Nephron (organoid): ENCODE results near the gene CCDC80.

Experiments
- H3K27ac Mint-ChIP-seq, 3 experiments: 2 replicates each; pipeline ENCODE4 v1.8.0; 2020; ENCODE audit warnings: mixed read lengths in 3 of 3, mild to moderate bottlenecking in 2 of 3, moderate library complexity in 1 of 3
- H3K27me3 Mint-ChIP-seq: 2 replicates; pipeline ENCODE4 v1.8.0; 2021; ENCODE audit warnings: low read depth, mild to moderate bottlenecking, moderate library complexity, mixed read lengths
- H3K36me3 Mint-ChIP-seq: 2 replicates; pipeline ENCODE4 v1.8.0; 2020; ENCODE audit warnings: low read depth, mixed read lengths
- H3K4me1 Mint-ChIP-seq: 2 replicates; pipeline ENCODE4 v1.8.0; 2020; ENCODE audit warnings: mixed read lengths
- H3K4me3 Mint-ChIP-seq, 3 experiments: 2 replicates each; pipeline ENCODE4 v1.8.0; 2020; ENCODE audit warnings: mild to moderate bottlenecking in 3 of 3, mixed read lengths in 3 of 3, moderate library complexity in 2 of 3
- H3K9me3 Mint-ChIP-seq: 2 replicates; pipeline ENCODE4 v1.8.0; 2020; ENCODE audit warnings: mixed read lengths
- TF ChIP-seq, protein P1 (sequence below), 3 experiments: fragments of 200-600 bp; sonication (generic); IDR thresholded peaks; one replicate each; pipeline ENCODE4 v1.5.0; 2021; ENCODE audit warnings: antibody characterized with exemption in 3 of 3; ENCODE audit not compliant: unreplicated experiment in 3 of 3

CCDC80 gene, protein sequence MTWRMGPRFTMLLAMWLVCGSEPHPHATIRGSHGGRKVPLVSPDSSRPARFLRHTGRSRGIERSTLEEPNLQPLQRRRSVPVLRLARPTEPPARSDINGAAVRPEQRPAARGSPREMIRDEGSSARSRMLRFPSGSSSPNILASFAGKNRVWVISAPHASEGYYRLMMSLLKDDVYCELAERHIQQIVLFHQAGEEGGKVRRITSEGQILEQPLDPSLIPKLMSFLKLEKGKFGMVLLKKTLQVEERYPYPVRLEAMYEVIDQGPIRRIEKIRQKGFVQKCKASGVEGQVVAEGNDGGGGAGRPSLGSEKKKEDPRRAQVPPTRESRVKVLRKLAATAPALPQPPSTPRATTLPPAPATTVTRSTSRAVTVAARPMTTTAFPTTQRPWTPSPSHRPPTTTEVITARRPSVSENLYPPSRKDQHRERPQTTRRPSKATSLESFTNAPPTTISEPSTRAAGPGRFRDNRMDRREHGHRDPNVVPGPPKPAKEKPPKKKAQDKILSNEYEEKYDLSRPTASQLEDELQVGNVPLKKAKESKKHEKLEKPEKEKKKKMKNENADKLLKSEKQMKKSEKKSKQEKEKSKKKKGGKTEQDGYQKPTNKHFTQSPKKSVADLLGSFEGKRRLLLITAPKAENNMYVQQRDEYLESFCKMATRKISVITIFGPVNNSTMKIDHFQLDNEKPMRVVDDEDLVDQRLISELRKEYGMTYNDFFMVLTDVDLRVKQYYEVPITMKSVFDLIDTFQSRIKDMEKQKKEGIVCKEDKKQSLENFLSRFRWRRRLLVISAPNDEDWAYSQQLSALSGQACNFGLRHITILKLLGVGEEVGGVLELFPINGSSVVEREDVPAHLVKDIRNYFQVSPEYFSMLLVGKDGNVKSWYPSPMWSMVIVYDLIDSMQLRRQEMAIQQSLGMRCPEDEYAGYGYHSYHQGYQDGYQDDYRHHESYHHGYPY

DNA sequence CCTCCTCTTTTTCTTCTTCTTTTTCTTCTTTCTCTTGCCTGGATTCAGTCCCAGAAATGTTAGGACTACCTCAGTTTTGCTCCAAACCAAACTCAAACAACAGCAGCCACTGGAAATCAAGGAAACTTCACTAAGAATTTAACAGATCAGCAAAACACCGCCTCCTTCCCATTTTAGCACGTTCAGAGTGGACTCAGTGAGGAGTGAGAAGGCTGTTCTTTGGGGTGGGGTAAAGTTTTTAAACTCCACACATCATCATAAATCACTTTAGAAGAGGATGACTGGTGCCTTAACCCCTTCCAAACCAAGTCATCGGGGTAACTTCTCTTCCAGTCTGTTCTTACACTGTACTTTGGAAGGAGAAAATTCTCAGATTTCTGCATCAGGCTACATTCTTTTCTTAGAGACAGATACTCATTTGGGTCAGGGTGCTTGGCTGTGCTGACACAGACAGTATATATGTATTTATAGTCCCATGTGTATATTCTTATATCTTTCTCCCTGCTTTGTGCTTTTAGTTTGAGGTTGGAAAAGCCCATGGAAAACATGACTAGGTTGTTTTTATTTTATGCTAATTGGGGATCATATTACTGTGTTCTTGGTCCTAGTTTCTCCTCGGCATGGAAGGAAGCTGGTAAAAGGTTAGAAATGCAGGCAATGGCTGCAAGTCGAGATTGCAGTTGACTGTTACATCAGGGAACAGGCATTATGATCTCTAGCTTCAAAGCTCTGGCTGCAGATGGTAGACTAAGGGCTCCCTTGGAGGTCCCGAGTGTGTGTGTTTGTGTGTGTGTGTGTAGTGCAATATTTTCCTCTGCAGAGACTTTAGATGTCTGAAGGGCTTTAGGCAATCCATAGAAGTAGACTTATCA lies at the start of gene CCDC80:
CCDC80 (minus strand) TSS at position 214 of the 872 bp plus-strand sequence. CDS start 1,238 bp downstream, outside the sequence.
- H3K27ac Mint-ChIP-seq = no peak within 1 kb of the TSS
- peak within 1 kb of the TSS in 1 of 3 experiments; percentile 31 for H3K4me3 Mint-ChIP-seq
- peaks cover 12% of the 10 kb centered on the region for H3K36me3 Mint-ChIP-seq
- peaks cover 14% of the 10 kb centered on the region for H3K4me1 Mint-ChIP-seq
- peaks cover 6% of the 10 kb centered on the region for H3K27me3 Mint-ChIP-seq
- TF ChIP-seq, protein P1, sequence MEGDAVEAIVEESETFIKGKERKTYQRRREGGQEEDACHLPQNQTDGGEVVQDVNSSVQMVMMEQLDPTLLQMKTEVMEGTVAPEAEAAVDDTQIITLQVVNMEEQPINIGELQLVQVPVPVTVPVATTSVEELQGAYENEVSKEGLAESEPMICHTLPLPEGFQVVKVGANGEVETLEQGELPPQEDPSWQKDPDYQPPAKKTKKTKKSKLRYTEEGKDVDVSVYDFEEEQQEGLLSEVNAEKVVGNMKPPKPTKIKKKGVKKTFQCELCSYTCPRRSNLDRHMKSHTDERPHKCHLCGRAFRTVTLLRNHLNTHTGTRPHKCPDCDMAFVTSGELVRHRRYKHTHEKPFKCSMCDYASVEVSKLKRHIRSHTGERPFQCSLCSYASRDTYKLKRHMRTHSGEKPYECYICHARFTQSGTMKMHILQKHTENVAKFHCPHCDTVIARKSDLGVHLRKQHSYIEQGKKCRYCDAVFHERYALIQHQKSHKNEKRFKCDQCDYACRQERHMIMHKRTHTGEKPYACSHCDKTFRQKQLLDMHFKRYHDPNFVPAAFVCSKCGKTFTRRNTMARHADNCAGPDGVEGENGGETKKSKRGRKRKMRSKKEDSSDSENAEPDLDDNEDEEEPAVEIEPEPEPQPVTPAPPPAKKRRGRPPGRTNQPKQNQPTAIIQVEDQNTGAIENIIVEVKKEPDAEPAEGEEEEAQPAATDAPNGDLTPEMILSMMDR (IDR thresholded peaks at IDR 0.05; ENCODE audit: unreplicated experiment in 3 of 3) = no peak
- H3K9me3 Mint-ChIP-seq = no peaks in the 10 kb centered on the region

DNA sequence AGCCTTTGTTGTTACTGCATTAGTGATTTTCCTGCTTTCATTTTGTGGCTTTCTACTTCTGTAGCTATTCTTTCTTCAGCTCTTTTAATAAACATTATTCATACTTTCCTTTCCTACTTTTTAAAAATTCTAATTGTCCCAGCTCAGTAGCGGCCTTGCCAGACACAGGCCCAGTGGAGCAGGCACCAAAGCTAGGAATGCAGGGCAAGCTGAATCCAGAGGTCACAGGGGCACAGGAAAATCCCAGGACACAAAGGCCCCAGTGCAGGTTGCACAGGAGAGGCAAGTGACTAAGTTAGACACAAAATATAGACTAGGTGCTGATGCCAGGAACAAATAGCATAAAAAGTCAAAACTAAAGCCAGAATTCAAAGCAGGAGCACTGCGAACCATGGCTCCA lies 49.0 kb upstream of the CCDC80 start:
- Mint-ChIP-seq H3K4me1 (peaks cover 4% of the 10 kb centered on the region), H3K4me3 (no peak overlapping the region)

DNA sequence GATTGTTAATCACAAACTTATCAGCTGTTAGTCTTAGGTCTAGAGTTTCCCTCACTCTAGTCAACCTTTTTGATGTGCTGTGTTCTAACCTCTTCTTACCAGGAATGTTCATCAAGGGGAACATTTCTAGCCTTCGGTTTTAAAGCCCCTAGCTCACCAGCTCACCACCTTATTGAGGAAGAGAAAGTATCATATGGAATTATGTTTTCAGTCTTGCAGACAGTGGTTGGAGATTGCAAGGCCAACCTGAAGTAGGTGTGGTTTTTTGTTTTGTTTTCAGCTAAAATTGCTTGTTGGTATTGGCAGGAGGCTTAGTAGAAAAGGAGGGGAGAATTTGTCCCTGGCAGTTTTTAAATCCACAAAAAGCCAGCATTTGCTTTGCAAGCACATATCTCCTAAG lies 48.4 kb upstream of the CCDC80 start:
- TF ChIP-seq, protein P1 (IDR thresholded peaks at IDR 0.05; ENCODE audit: unreplicated experiment in 3 of 3) = no peak
- H3K9me3 Mint-ChIP-seq = peaks cover 17% of the 10 kb centered on the region
- no peaks in the 10 kb centered on the region for H3K36me3 Mint-ChIP-seq
- no peak overlapping the region for H3K4me3 Mint-ChIP-seq
- peak overlapping the region in 1 of 3 experiments; percentile 28 for H3K27ac Mint-ChIP-seq
- peaks cover 10% of the 10 kb centered on the region for H3K27me3 Mint-ChIP-seq
- peaks cover 4% of the 10 kb centered on the region for H3K4me1 Mint-ChIP-seq

More for the DNA sequence above, 49.0 kb upstream of the CCDC80 start:
- H3K27me3 Mint-ChIP-seq = peaks cover 10% of the 10 kb centered on the region
- TF ChIP-seq, protein P1 (IDR thresholded peaks at IDR 0.05; ENCODE audit: unreplicated experiment in 3 of 3) = no peak
- no peak overlapping the region for H3K27ac Mint-ChIP-seq
- H3K9me3 Mint-ChIP-seq = peaks cover 17% of the 10 kb centered on the region
- no peaks in the 10 kb centered on the region for H3K36me3 Mint-ChIP-seq

DNA sequence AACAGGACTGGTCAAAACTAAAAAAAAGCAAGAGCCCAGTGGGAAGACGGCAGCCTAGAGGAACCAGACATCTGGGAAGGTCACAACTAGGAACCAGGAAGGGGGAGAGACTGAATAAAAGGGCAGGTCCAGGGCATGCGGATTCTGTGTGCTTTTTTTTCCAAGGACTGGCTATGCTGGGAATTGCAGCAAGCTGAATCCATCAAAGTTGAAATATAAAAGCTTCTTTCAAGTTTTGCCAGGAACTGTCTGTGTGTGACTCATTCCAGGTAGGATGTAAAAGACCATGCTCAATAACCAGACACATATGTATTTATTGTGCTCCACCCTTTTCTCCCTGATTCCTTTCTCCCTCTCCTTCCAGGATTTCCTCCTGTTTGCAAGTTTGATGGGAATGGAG lies 47.9 kb upstream of the CCDC80 start:
- Mint-ChIP-seq H3K27me3 (peaks cover 10% of the 10 kb centered on the region), H3K9me3 (peaks cover 12% of the 10 kb centered on the region), H3K4me3 (no peak overlapping the region), H3K36me3 (no peaks in the 10 kb centered on the region), H3K4me1 (peaks cover 4% of the 10 kb centered on the region), H3K27ac (peak overlapping the region in 1 of 3 experiments; percentile 8)
- TF ChIP-seq, protein P1 (IDR thresholded peaks at IDR 0.05; ENCODE audit: unreplicated experiment in 3 of 3) = no peak

DNA sequence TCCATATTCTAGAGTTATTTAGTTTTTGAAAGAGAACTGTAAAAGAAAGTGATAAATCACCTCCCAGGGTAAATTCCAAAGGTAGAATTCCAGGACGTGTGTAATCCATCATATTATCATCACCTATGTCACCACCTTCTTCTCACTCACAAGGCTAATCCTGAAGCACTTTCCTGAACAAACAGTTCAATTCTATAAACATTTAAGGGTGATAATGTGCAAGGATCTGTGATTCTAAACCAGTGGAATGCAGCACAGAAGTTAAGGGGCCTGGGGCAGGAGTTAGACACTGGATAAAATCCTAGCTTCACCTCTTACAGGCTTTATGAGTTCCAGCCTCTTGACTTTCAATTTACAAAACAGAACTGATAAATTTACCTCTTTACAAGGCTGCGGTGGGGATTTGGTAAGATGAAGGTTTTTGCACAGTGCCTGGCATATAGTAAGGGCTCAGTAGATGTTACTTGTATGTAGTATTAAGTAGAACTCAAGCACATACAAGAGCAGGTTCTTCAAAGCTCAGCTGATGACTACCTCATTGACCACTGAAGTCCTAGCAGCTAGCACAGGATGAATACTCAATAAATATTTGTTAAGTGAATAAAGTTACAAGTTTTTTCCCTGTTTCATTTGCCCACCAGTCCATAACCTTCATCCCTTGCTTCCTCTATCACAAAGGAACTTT lies 47.3 kb upstream of the CCDC80 start:
- Mint-ChIP-seq H3K27me3 (peaks cover 6% of the 10 kb centered on the region), H3K4me1 (peaks cover 4% of the 10 kb centered on the region), H3K4me3 (no peak overlapping the region), H3K36me3 (no peaks in the 10 kb centered on the region), H3K9me3 (peaks cover 7% of the 10 kb centered on the region), H3K27ac (peak overlapping the region in 1 of 3 experiments; percentile 8)
- TF ChIP-seq, protein P1 (IDR thresholded peaks at IDR 0.05; ENCODE audit: unreplicated experiment in 3 of 3) = no peak
